Endometrial microvascular endothelial cells (primary cell): ENCODE results near the gene ABLIM1. TPM values are rescaled to one million over a fixed set of nuclear protein-coding genes. Genes with fewer than 3 reads are reported as not detected.

Experiments used
- in situ Hi-C: cut with HindIII; loops from 2 replicates; pipeline ENCODE4 v1.10.0; 2017; ENCODE audit warnings: low sequenced_read_pairs, low pct_unique_long_range_greater_than_20kb; ENCODE audit errors: inconsistent ontology term
- total RNA-seq: library from RNA; depleted of rRNA; stranded (reverse); fragments of >200 nt; gene quantifications from one replicate; pipeline ENCODE4 v1.2.3, GENCODE V29; 2015; ENCODE audit errors: inconsistent ontology term

Gene ABLIM1
- total RNA-seq, 1 donor from 2014 or later: 25.9 TPM

GRCh38 chr10:114653926-114654325 lies 4.1 kb downstream of the ABLIM1 start:
- in situ Hi-C loops: no loop called here

- in situ Hi-C loops: no loop called here
Measured at GRCh38 chr10:114652402-114653368, 5.4 kb downstream of the ABLIM1 start.

- in situ Hi-C loops: no loop called here
Measured at GRCh38 chr10:114650831-114651230, 7.2 kb downstream of the ABLIM1 start.

- in situ Hi-C loops: no loop called here
Measured at GRCh38 chr10:114650266-114650665, 7.8 kb downstream of the ABLIM1 start.

- in situ Hi-C loops: no loop called here
Measured at GRCh38 chr10:114649217-114649903, 8.7 kb downstream of the ABLIM1 start.

- in situ Hi-C loops: no loop called here
Measured at GRCh38 chr10:114648368-114648767, 9.7 kb downstream of the ABLIM1 start.

- in situ Hi-C loops: no loop called here
Measured at GRCh38 chr10:114647545-114648138, 10.4 kb downstream of the ABLIM1 start.

- in situ Hi-C loops: no loop called here
Measured at GRCh38 chr10:114646426-114646825, 11.6 kb downstream of the ABLIM1 start.

- in situ Hi-C loops: no loop called here
Measured at GRCh38 chr10:114645706-114646105, 12.4 kb downstream of the ABLIM1 start.

GRCh38 chr10:114643158-114643557 lies 14.9 kb downstream of the ABLIM1 start:
- in situ Hi-C loops: no loop called here

GRCh38 chr10:114642729-114643128 lies 15.3 kb downstream of the ABLIM1 start:
- in situ Hi-C loops: no loop called here

- in situ Hi-C loops: no loop called here
Measured at GRCh38 chr10:114638821-114639625, 19.1 kb downstream of the ABLIM1 start.

- in situ Hi-C loops: no loop called here
Measured at GRCh38 chr10:114635797-114636550, 22.1 kb downstream of the ABLIM1 start.

GRCh38 chr10:114635101-114635500 lies 23.0 kb downstream of the ABLIM1 start:
- in situ Hi-C loops: no loop called here

- in situ Hi-C loops: no loop called here
Measured at GRCh38 chr10:114634609-114634979, 23.5 kb downstream of the ABLIM1 start.

GRCh38 chr10:114632869-114633715 lies 25.0 kb downstream of the ABLIM1 start:
- in situ Hi-C loops: no loop called here

- in situ Hi-C loops: no loop called here
Measured at GRCh38 chr10:114631666-114632417, 26.2 kb downstream of the ABLIM1 start.
